ENCODE results near the gene GALNT10. TPM values are rescaled to one million over a fixed set of nuclear protein-coding genes. Genes with fewer than 3 reads are reported as not detected.

GALNT10 gene
- total and polyA plus RNA-seq, 2 of the 4 experiments (the other 2 are of a cell fraction): 46.2 to 67.0 TPM

GRCh38 chr5:154384480-154385235 is 194.1 kb downstream of the GALNT10 start:
- no peak overlapping the region for H3K9ac ChIP-seq (ENCODE audit: low read depth, low read length)
- H3K36me3 ChIP-seq (ENCODE audit: control insufficient read depth, insufficient read depth, low read length): peaks cover 26% of the 10 kb centered on the region
- ChIA-PET POLR2A (ENCODE audit: unreplicated experiment) (no interaction called here), CTCF (no interaction called here)
- no peak for TF ChIP-seq FOS (IDR thresholded peaks at IDR 0.05; ENCODE audit: low read depth, low read length)
- H3K4me1 ChIP-seq (ENCODE audit: control insufficient read depth, insufficient read depth, low read length): no peaks in the 10 kb centered on the region
- H4K91ac ChIP-seq (ENCODE audit: insufficient read depth, low read depth, low read length): no peak overlapping the region
- no peak overlapping the region for H3K23ac ChIP-seq (ENCODE audit: low read depth, low read length)
- no peak overlapping the region for H2AK5ac ChIP-seq (ENCODE audit: low read depth, low read length)
- H3K9me3 ChIP-seq (ENCODE audit: control insufficient read depth, insufficient read depth, low read length): no peaks in the 10 kb centered on the region
- no peak overlapping the region for H2BK5ac ChIP-seq (ENCODE audit: low read depth, low read length, poor library complexity, severe bottlenecking)
- H4K8ac ChIP-seq (ENCODE audit: low read depth in 2 of 2, low read length in 2 of 2): no peak overlapping the region
- H3K56ac ChIP-seq (ENCODE audit: extremely low read depth, insufficient read depth, low read length): no peak overlapping the region
- H2AFZ ChIP-seq (replicated peaks; ENCODE audit: low read length, poor library complexity): no peak overlapping the region
- H3K79me1 ChIP-seq (ENCODE audit: low read depth in 1 of 2, low read length in 2 of 2): peaks cover 0 to 4% of the 10 kb centered on the region in 2 experiments; a peak in 1 of 4 replicates
- in situ Hi-C loops (cut with MboI; ENCODE audit: low sequenced_read_pairs): no loop called here
- WGBS, 2 experiments (ENCODE audit: extremely low coverage in 2 of 2, insufficient read length in 1 of 2): 80% methylated on average over 3 of the region's 9 CpGs; no CpG with 5 or more reads in 1 of the 2 experiments
- H3K18ac ChIP-seq (ENCODE audit: low read depth, low read length): no peak overlapping the region
- H2BK15ac ChIP-seq (ENCODE audit: low read depth, low read length): no peak overlapping the region
- no peak overlapping the region for H3K4me3 ChIP-seq (ENCODE audit: insufficient read depth, low read depth, low read length)
- no peak for ATAC-seq (ENCODE audit: low read depth)
- no peak overlapping the region for H3K4ac ChIP-seq (ENCODE audit: low read depth, low read length)
- no peak overlapping the region for H3K14ac ChIP-seq (replicated peaks; ENCODE audit: low read depth, low read length)
- H2BK20ac ChIP-seq (ENCODE audit: low read depth, low read length): no peak overlapping the region
- DNase-seq: no peak
- no peak overlapping the region for H3K27ac ChIP-seq (ENCODE audit: insufficient read depth, low read length)
- H2BK120ac ChIP-seq (ENCODE audit: low read depth, low read length): no peak overlapping the region
- BruUV-seq (replicated peaks): no TSS peak
- H2AK9ac ChIP-seq (replicated peaks; ENCODE audit: low read depth, low read length, poor library complexity): peak overlapping the region; percentile 34
- H4K5ac ChIP-seq (ENCODE audit: low read depth, low read length): no peak overlapping the region
- dilution Hi-C loops (cut with HindIII; ENCODE audit: low sequenced_read_pairs, unreplicated experiment): no loop called here
- intact Hi-C loops (cut with micrococcal nuclease): no loop called here
- no peaks in the 10 kb centered on the region for H4K20me1 ChIP-seq (ENCODE audit: insufficient read depth, low read length)
- peaks cover 21% of the 10 kb centered on the region for H3K9me1 ChIP-seq (ENCODE audit: insufficient read depth, low read length)
- no peaks in the 10 kb centered on the region for H3K27me3 ChIP-seq (ENCODE audit: control insufficient read depth, insufficient read depth, low read length)
- H3K4me2 ChIP-seq (ENCODE audit: low read depth, low read length): no peak overlapping the region

Data from IMR-90 (cell line).